HUDEP-2 (cell line): Measurements from ENCODE around the gene UPK3A.
"Not testable (repeated sequence)": the region's sequence is repeated elsewhere in the genome, so short reads cannot be mapped to it uniquely, and the experiment has no call there.

Experiments used
- DNase-seq, 76 experiments: peaks; one replicate each; lab custom pipeline; 2025; ENCODE audit not compliant: unreplicated experiment in 76 of 76; lab: John Stamatoyannopoulos, UW

Gene UPK3A

GRCh38 chr22:45278125-45278524 lies 6.6 kb upstream of the UPK3A start:
- no peak for DNase-seq

DNA sequence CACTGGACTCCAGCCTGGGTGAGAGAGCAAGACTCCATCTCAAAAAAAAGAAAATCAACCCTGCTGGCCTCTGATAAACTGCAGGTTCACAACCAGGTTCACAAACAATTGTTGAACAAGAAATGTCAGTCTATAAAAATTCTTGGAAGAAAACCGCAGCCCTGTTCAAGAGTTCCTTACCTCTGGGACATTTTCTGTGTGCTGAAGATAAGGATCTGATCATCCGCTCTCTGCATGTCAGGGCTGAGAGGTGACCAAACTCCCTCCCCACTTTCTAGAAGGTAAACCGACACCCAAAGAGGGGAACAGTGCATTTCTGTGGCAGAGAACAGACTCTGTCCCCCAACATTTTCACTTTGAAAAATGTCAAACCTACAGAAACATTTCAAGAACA lies 4.2 kb upstream of the UPK3A start:
- no peak for DNase-seq

GRCh38 chr22:45281010-45281409 lies 3.7 kb upstream of the UPK3A start:
- DNase-seq: no peak

DNA sequence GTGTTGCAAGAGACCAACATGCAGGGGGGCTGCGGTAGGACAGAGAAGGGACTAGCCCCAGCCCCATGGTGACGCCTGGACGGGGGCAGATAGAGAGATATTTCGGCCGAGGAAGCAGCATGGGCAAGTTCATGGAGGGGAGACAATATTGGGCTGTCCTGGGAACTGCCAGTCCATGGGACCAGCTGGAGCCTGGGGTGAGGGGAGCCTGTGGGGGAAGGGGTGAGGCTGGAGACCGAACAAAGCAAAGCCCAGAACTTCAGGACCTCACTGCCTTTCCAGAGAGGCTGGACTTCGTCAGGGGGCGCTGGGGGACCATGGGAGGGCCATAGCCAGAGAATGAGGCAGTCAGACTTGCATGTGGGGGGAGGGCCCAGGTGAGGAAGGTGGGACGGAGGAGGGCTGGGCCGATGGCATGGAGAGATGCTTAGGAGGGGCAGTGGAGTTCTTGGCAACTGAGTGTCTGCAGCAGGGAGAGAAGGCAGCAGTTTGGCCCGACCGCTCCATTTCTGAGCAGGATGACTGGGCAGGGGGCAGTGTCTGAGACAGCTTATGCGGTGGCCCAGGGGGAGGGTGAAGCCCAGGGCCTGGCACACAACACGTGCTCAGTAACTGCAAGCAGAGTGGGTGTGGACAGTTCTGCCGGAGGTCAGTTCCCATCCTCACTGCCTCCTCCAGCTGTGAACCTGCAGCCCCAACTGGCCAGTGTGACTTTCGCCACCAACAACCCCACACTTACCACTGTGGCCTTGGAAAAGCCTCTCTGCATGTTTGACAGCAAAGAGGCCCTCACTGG lies 712 bp downstream of the UPK3A start:
- no peak for DNase-seq

DNA sequence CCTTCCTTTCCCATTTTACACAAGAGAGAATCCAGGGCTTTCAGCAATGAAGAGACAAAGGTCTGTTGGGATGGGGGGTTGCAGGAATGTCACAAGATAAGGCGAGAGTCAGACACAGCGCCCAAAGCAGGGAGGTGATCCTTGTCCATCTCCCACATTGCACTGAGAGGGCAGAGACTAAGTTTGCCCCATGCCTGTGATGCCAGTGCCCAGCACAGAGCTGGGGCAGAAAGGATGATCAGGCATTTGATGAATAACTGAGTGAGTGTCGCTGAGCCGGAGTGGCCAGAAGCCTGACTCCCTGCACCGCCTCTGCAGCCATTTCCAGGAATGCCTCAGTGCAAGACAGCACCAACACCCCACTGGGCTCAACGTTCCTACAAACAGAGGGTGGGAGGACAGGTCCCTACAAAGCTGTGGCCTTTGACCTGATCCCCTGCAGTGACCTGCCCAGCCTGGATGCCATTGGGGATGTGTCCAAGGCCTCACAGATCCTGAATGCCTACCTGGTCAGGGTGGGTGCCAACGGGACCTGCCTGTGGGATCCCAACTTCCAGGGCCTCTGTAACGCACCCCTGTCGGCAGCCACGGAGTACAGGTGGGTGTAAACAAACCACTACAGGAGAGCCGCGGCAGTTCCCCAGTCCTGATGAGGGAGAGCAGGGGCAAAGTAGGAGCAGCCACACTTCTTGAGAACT lies 2.3 kb downstream of the UPK3A start:
- DNase-seq: no peak

GRCh38 chr22:45290410-45290936 lies 5.7 kb downstream of the UPK3A start:
- DNase-seq: no peak

DNA sequence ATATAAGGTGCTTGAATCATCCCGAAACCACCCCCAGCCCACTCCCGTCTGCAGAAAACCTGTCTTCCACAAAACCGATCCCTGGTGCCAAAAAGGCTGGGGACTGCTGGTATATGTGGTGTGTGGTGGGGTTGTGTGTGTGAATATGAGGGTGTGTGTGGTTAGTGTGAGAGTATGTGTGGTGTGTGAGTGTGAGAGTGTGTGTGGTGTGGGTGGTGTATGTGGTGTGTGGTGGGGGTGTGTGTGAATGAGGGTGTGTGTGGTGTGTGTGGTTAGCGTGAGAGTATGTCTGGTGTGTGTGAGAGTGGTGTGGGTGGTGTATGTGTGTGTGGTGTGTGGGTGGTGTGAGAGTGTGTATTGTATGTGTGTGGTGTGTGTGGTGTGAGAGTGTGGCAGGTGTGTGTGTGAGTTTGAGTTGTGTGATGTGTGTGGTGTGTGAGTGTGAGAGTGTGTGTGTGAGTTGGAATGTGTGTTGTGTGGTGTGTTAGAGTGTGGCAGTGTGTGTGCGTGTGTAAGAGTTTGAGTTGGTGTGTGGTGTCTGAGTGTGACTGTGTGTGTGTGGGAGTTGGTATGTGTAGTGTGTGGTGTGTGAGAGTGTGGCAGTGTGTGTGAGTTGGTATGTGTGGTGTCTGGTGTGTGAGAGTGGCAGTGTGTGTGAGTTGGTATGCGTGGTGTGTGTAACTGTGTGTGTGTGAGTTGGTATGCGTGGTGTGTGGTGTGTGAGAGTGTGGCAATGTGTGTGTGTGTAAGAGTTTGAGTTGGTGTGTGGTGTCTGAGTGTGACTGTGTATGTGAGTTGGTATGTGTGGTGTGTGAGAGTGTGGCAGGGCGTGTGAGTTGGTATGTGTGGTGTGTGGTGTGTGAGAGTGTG lies 6.5 kb downstream of the UPK3A start:
- DNase-seq: no peak

- DNase-seq: no peak
Measured at GRCh38 chr22:45291931-45292290, 7.2 kb downstream of the UPK3A start.

DNA sequence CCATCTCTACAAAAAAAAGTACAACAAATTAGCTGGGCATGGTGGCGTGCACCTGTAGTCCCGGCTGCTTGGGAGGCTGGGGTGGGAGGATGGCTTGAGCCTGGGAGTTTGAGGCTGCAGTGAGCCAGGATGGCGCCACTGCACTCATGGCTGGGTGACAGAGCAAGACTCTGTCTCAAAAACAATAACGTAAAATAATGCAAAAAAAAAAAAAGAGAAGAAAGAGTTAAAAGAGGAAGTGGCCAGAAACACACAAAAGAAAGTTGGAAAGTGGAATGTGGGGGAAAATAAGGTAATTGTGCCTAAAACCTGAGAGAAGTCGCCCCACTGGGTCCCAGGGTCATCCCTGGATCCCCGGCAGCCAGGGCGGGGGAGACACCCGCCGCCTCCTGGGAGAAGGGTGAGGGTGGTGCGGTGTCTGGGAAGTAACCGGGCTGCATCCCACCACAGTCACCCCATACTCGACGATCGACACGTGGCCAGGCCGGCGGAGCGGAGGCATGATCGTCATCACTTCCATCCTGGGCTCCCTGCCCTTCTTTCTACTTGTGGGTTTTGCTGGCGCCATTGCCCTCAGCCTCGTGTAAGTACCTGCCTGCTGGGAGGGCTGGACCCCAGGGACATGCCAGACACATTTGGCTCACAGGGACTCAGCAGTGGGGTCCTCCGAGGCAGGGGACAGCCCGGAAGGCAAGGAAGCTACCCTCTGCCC lies 8.1 kb downstream of the UPK3A start:
- DNase-seq: no peak

- no peak for DNase-seq
Measured at GRCh38 chr22:45294030-45294429, 9.3 kb downstream of the UPK3A start.

- not testable (repeated sequence) for DNase-seq
Measured at GRCh38 chr22:45295004-45295403, 10.3 kb downstream of the UPK3A start.

- no peak for DNase-seq
Measured at GRCh38 chr22:45295492-45295891, 10.7 kb downstream of the UPK3A start.

GRCh38 chr22:45296628-45297297 lies 12.0 kb downstream of the UPK3A start:
- no peak for DNase-seq

DNA sequence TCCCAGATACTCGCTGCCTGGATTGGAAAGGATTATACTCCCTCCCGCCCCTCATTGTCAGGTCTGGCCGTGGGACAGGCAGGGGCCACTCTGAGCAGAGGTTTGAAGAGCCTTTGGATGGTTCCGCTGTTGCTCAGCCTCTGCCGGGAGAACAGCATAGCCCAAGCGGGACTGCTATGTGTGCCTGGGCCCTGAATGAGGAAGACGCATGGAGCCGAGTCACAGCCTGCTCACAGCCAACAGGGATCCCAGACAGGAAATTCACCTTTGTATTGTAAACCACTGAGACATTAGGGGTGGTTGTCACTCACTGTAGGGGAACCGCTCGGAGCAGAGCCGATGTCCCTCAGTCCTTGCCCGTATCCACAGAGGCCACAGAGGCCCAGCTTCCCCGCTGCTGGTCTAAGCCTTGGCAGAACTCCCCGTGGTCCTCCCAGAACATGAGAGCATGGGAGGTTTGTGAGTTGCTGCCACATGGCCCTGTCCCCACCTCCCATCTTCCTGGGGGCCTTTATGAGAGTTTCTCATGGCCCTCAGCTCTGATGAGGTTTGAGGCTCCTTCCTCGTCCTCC lies 14.3 kb downstream of the UPK3A start:
- no peak for DNase-seq

- no peak for DNase-seq
Measured at GRCh38 chr22:45302751-45303150, 18.0 kb downstream of the UPK3A start.

- no peak for DNase-seq
Measured at GRCh38 chr22:45303181-45303580, 18.4 kb downstream of the UPK3A start.

DNA sequence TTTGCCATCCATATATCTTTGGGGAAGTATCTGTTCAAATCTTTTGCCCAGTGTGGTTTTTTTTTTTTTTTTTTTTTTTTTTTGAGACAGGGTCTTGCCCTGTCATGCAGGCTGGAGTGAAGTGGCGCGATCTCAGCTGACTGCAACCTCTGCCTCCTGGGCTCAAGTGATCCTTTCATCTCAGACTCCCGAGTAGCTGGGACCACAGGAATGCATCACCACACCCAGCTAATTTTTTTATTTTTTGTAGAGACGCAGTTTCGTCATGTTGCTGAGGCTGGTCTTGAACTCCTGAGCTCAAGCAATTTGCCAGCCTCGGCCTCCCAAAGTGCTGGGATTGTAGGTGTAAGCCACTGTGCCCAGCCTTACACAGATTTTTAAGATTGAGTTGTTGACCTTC lies 20.2 kb downstream of the UPK3A start:
- DNase-seq: no peak

- no peak for DNase-seq
Measured at GRCh38 chr22:45305456-45306075, 20.8 kb downstream of the UPK3A start.

GRCh38 chr22:45306139-45306538 lies 21.4 kb downstream of the UPK3A start:
- no peak for DNase-seq
